GM12878 (cell line): Measurements from ENCODE around the gene ATP13A5. TPM values are rescaled to one million over a fixed set of nuclear protein-coding genes. Genes with fewer than 3 reads are reported as not detected.

ENCODE experiments used
- ATAC-seq: fragments of 200-7000 bp; cut with Tn5 transposase; 3 replicates; pipeline ENCODE4 v1.9.1; 2020; ENCODE audit warnings: mild to moderate bottlenecking, moderate library complexity
- BruUV-seq: library from RNA; stranded (reverse); fragments of 400-500 nt; replicated peaks from 2 replicates; lab custom pipeline; 2021; lab: Mats Ljungman, UMichigan
- CTCF ChIA-PET: fragments of 300-600 bp; sonication (Branson Sonifier 250); formaldehyde crosslinking; extraction: SDS; loops from one replicate; lab custom pipeline; 2021; ENCODE audit warnings: inconsistent platforms; lab: Yijun Ruan, JAX
- POLR2A ChIA-PET: fragments of 350-600 bp; formaldehyde crosslinking; extraction: SDS; loops from one replicate; lab custom pipeline; 2021; ENCODE audit warnings: inconsistent platforms; lab: Charles Lee
- RAD21 ChIA-PET: fragments of 300-600 bp; sonication (Branson Sonifier 250); formaldehyde crosslinking; loops from one replicate; lab custom pipeline; 2023; ENCODE audit warnings: antibody characterized with exemption; ENCODE audit not compliant: unreplicated experiment; lab: Charles Lee
- SMC1A ChIA-PET: fragments of 300-600 bp; sonication (Branson Sonifier 250); formaldehyde crosslinking; loops from one replicate; lab custom pipeline; 2023; ENCODE audit not compliant: unreplicated experiment, uncharacterized antibody; lab: Charles Lee
- DNase-seq: peaks from one replicate; pipeline ENCODE4 v3.0.0-alpha.2; 2011; ENCODE audit warnings: low read depth, low spot score
- FAIRE-seq: peaks from 3 replicates; lab custom pipeline; 2011; peaks lifted over from hg19 to GRCh38; lab: Jason Lieb, UNC
- H2AFZ ChIP-seq: 2 replicates; pipeline ENCODE4 v1.6.0; 2011; ENCODE audit warnings: low read depth, low read length, control low read depth; ENCODE audit not compliant: control insufficient read depth
- H3K27ac ChIP-seq: 2 replicates; pipeline ENCODE4 v1.5.1; 2011; ENCODE audit warnings: control low read depth; ENCODE audit not compliant: control insufficient read depth, insufficient read depth
- H3K27me3 ChIP-seq, 2 experiments: replicated peaks in 1 of 2; 2 replicates each; pipeline versions ENCODE4 v1.6.0 to v1.6.1; 2011; ENCODE audit warnings: low read length in 1 of 2; ENCODE audit not compliant: control insufficient read depth in 2 of 2, insufficient read depth in 2 of 2
- H3K36me3 ChIP-seq, 2 experiments: 2 replicates each; pipeline ENCODE4 v1.5.1; 2011; ENCODE audit warnings: low read length in 1 of 2; ENCODE audit not compliant: control insufficient read depth in 2 of 2, insufficient read depth in 2 of 2
- H3K4me1 ChIP-seq: 2 replicates; pipeline ENCODE4 v1.6.1; 2011; ENCODE audit warnings: mild to moderate bottlenecking, low read length, moderate library complexity, mixed read lengths; ENCODE audit not compliant: control insufficient read depth, insufficient read depth
- H3K4me2 ChIP-seq: 2 replicates; pipeline ENCODE4 v1.6.0; 2011; ENCODE audit warnings: control low read depth; ENCODE audit not compliant: control insufficient read depth, insufficient read depth
- H3K4me3 ChIP-seq: fragments of 200-600 bp; sonication (generic); 2 replicates; pipeline ENCODE4 v1.5.1; 2016
- H3K79me2 ChIP-seq: 2 replicates; pipeline ENCODE4 v1.6.0; 2011; ENCODE audit warnings: low read length; ENCODE audit not compliant: control insufficient read depth, insufficient read depth
- H3K9ac ChIP-seq: 2 replicates; pipeline ENCODE4 v1.8.0; 2011; ENCODE audit warnings: low read length, control low read depth, mixed read lengths; ENCODE audit not compliant: control insufficient read depth, insufficient read depth
- H3K9me3 ChIP-seq: replicated peaks from 3 replicates; pipeline ENCODE4 v1.5.1; 2011; ENCODE audit warnings: mild to moderate bottlenecking, low read length; ENCODE audit not compliant: control insufficient read depth, insufficient read depth
- H4K20me1 ChIP-seq: 2 replicates; pipeline ENCODE4 v1.6.0; 2011; ENCODE audit not compliant: control insufficient read depth, insufficient read depth
- ATF2 ChIP-seq: IDR thresholded peaks from 2 replicates; pipeline ENCODE4 v1.6.1; 2012; ENCODE audit warnings: low read length, inconsistent platforms
- BCL11A ChIP-seq: IDR thresholded peaks from 2 replicates; pipeline ENCODE4 v1.6.1; 2011; ENCODE audit warnings: low read depth, low read length
- CBFB ChIP-seq: IDR thresholded peaks from 2 replicates; pipeline ENCODE4 v1.6.1; 2016; ENCODE audit warnings: antibody characterized with exemption, low read depth
- CUX1 ChIP-seq: IDR thresholded peaks from 2 replicates; pipeline ENCODE4 v1.6.1; 2012; ENCODE audit warnings: improper control_type of control experiment, low read depth, low read length; ENCODE audit not compliant: insufficient replicate concordance
- E4F1 ChIP-seq: fragments of 450-650 bp; IDR thresholded peaks from 2 replicates; pipeline ENCODE4 v1.6.1; 2018; ENCODE audit warnings: borderline replicate concordance, mild to moderate bottlenecking; ENCODE audit not compliant: partially characterized antibody
- IRF3 ChIP-seq: fragments of 450-650 bp; IDR thresholded peaks from 2 replicates; pipeline ENCODE4 v1.6.1; 2014; ENCODE audit warnings: mild to moderate bottlenecking
- NFXL1 ChIP-seq: fragments of 450-650 bp; IDR thresholded peaks from 2 replicates; pipeline ENCODE4 v1.6.1; 2017; ENCODE audit warnings: antibody characterized with exemption, mild to moderate bottlenecking, borderline replicate concordance
- NKRF ChIP-seq: fragments of 450-650 bp; conservative IDR thresholded peaks from 2 replicates; pipeline ENCODE4 v1.6.1; 2017; ENCODE audit warnings: mild to moderate bottlenecking, moderate library complexity
- POU2F2 ChIP-seq: IDR thresholded peaks from 3 replicates; pipeline ENCODE4 v1.6.1; 2011; ENCODE audit warnings: low read depth, mild to moderate bottlenecking, low read length, borderline replicate concordance
- RB1 ChIP-seq: fragments of 450-650 bp; formaldehyde crosslinking; IDR thresholded peaks from 2 replicates; pipeline ENCODE4 v1.6.1; 2017; ENCODE audit warnings: mild to moderate bottlenecking, borderline replicate concordance
- RFX5 ChIP-seq: IDR thresholded peaks from 2 replicates; pipeline ENCODE4 v1.6.1; 2011; ENCODE audit warnings: low read depth, low read length, improper control_type of control experiment
- TCF12 ChIP-seq: IDR thresholded peaks from 2 replicates; pipeline ENCODE4 v1.6.1; 2011; ENCODE audit warnings: low read depth, mild to moderate bottlenecking, low read length
- ZBED1 ChIP-seq: IDR thresholded peaks from 2 replicates; pipeline ENCODE4 v1.6.1; 2016; ENCODE audit warnings: borderline replicate concordance
- WGBS: methylation state at CpG from one replicate; pipeline ENCODE4 v1.1.6; 2016; ENCODE audit warnings: low lambda C conversion rate; ENCODE audit not compliant: insufficient replicate concordance, insufficient coverage; ENCODE audit errors: missing lambda C conversion rate; 5-methylcytosine and 5-hydroxymethylcytosine counted together
- in situ Hi-C: fragments of 300-500 bp; cut with MboI; formaldehyde crosslinking; loops from 9 replicates; pipeline ENCODE4 v1.14.3; 2018; ENCODE audit warnings: mixed read lengths
- intact Hi-C: fragments of 100-400 bp; cut with micrococcal nuclease; formaldehyde crosslinking; loops from one replicate; pipeline ENCODE4 v1.14.2; 2022; ENCODE audit not compliant: unreplicated experiment
- polyA plus RNA-seq, 11 experiments: library from polyadenylated mRNA; depleted of rRNA in 4 of 11; unstranded in 6 of 11; stranded (reverse) in 5 of 11; fragments of >200 nt; fragmentation: Nextera tagmentation in 4 of 11; fragmentation: Illumina TruSeq in 1 of 11; extraction: Ambion mirVana in 4 of 11; extraction: Trizol in 1 of 11; gene quantifications; 1 replicate in 1 of 11; 2 replicates in 10 of 11; pipeline versions ENCODE4 v1.2.1 to v1.2.3, GENCODE V29; 2011 to 2016; ENCODE audit warnings: inconsistent platforms in 2 of 11, missing spikeins in 2 of 11, low read depth in 1 of 11
- total RNA-seq, 4 experiments: library from RNA; depleted of rRNA in 3 of 4; stranded (reverse); fragments of >200 nt in 3 of 4; fragmentation: Illumina TruSeq in 1 of 4; extraction: Trizol in 1 of 4; gene quantifications; 2 replicates each; pipeline versions ENCODE4 v1.2.1 to v1.2.3, GENCODE V29; 2013 to 2021

ATP13A5 gene
- total and polyA plus RNA-seq, 10 of the 15 experiments (the other 5 are each of a cell fraction or from before 2014, with no cell fraction given), result not detected

- CTCF ChIA-PET, result no interaction called here
- H3K27ac ChIP-seq, result no peak overlapping the region
- no peak for TF ChIP-seq ZBED1
- TF ChIP-seq BCL11A, result no peak
- no peak for TF ChIP-seq E4F1
- TF ChIP-seq IRF3, result no peak
- no peak for TF ChIP-seq RB1
- TF ChIP-seq CUX1, result no peak
- no peak for TF ChIP-seq CBFB
- no peak for TF ChIP-seq ATF2
- no peak for TF ChIP-seq TCF12
- no peak for TF ChIP-seq POU2F2
- TF ChIP-seq NFXL1, result no peak
- TF ChIP-seq NKRF, result no peak
- TF ChIP-seq RFX5, result no peak
- TF ChIP-seq, all 136 proteins: peak for 0
- no peak overlapping the region for H2AFZ ChIP-seq
- H3K9me3 ChIP-seq, result no peaks in the 10 kb centered on the region
- DNase-seq (no peak), ATAC-seq (no peak), FAIRE-seq (no peak)
- intact Hi-C loops, result no loop called here
- no peaks in the 10 kb centered on the region for H3K79me2 ChIP-seq
- no peak overlapping the region for H3K4me2 ChIP-seq
- H3K9ac ChIP-seq, result no peak overlapping the region
- H3K36me3 ChIP-seq, result no peaks in the 10 kb centered on the region
- H4K20me1 ChIP-seq, result no peaks in the 10 kb centered on the region
- 43% methylated on average over 2 of the region's 2 CpGs for WGBS
- ChIA-PET SMC1A (no interaction called here), POLR2A (no interaction called here), RAD21 (no interaction called here)
- in situ Hi-C loops, result no loop called here
- H3K4me1 ChIP-seq, result no peaks in the 10 kb centered on the region
- BruUV-seq, result no TSS peak
- H3K4me3 ChIP-seq, result no peak overlapping the region
- no peaks in the 10 kb centered on the region for H3K27me3 ChIP-seq
Observed at GRCh38 chr3:193403307-193403706, 24.8 kb upstream of the ATP13A5 start.
